Breast epithelium (tissue), 4 donors: Measurements from ENCODE around the gene BANF1. TPM values are rescaled to one million over a fixed set of nuclear protein-coding genes. Genes with fewer than 3 reads are reported as not detected.

Experiments used
- DNase-seq, 2 donors: peaks; one replicate each; pipeline ENCODE4 v3.0.0-alpha.2; 2019; ENCODE audit warnings: low spot score in 2 of 2
- H3K27ac ChIP-seq, 2 donors: fragments of 200-600 bp; sonication (generic) in 1 of 2; one replicate each; pipeline ENCODE4 v1.5.1; 2016 to 2019; ENCODE audit warnings: mild to moderate bottlenecking in 1 of 2
- H3K27me3 ChIP-seq, 2 donors: fragments of 200-600 bp; sonication (generic) in 1 of 2; one replicate each; pipeline versions ENCODE4 v1.5.1 to v1.6.0; 2017 to 2019; ENCODE audit warnings: control low read depth in 1 of 2, mild to moderate bottlenecking in 1 of 2
- H3K36me3 ChIP-seq: fragments of 200-600 bp; one replicate; pipeline ENCODE4 v1.5.1; 2019
- H3K4me1 ChIP-seq, 2 donors: fragments of 200-600 bp; sonication (generic); one replicate each; pipeline ENCODE4 v1.5.1; 2016 to 2019; ENCODE audit warnings: control low read depth in 1 of 2
- H3K4me3 ChIP-seq, 3 donors: fragments of 200-600 bp; sonication (generic); 1 replicate in 2 of 3; 2 replicates in 1 of 3; pipeline ENCODE4 v1.5.1; 2016 to 2019; ENCODE audit warnings: mild to moderate bottlenecking in 3 of 3, moderate library complexity in 2 of 3
- H3K9me3 ChIP-seq, 2 donors: fragments of 200-600 bp; sonication (generic) in 1 of 2; one replicate each; pipeline ENCODE4 v1.5.1; 2016 to 2019; ENCODE audit warnings: control low read depth in 1 of 2
- POLR2A ChIP-seq: fragments of 450-650 bp; IDR thresholded peaks from one replicate; pipeline ENCODE4 v1.6.1; 2016; ENCODE audit warnings: antibody characterized with exemption, mild to moderate bottlenecking, moderate library complexity
- POLR2AphosphoS5 ChIP-seq, 3 donors: sonication (generic); formaldehyde crosslinking; IDR thresholded peaks; one replicate each; pipeline ENCODE4 v1.6.1; 2017; ENCODE audit warnings: antibody characterized with exemption in 3 of 3
- intact Hi-C: fragments of 100-400 bp; cut with DNase I; formaldehyde crosslinking; loops from one replicate; pipeline ENCODE4 v1.15.1; 2023; ENCODE audit warnings: low total_unique reads
- total RNA-seq, 3 donors: library from RNA; depleted of rRNA; stranded (reverse); fragments of >200 nt; gene quantifications; one replicate each; pipeline ENCODE4 v1.1.0, GENCODE V29; 2016
- TF ChIP-seq, protein P1 (sequence below), 3 donors: fragments of 450-650 bp; IDR thresholded peaks; one replicate each; pipeline ENCODE4 v1.5.1; 2016 to 2017; ENCODE audit warnings: antibody characterized with exemption in 3 of 3, mild to moderate bottlenecking in 3 of 3, moderate library complexity in 3 of 3

BANF1 gene
- total RNA-seq, 3 donors from 2014 or later: 15.7 to 42.0 (median 37.4) TPM

DNA sequence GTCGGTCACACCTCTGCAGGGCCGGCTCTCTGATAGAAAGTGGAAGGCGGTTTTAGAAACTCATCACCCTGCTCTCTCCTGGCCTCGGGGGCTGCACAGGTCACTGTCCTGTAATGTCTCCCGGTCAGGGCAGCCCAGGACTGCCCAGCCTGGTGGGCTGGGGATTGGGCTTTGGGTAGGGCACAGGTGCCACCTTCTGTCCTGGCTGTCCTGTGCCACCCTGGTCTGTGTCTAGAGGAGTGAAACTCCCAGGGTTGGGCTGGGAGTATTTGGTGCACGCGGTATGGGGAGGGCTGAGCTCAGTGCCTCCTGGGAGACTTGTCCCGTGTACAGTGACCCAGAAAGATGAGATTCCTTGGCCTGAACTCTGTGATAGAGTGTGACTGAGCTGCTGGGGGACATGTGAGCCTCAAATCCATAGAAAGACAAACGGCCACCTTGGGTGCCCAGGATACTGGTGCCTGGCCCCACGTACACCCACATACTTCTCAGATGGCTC lies 23.0 kb upstream of the BANF1 start:
- Histone ChIP-seq H3K4me3 (no peak overlapping the region), H3K27me3 (no peaks in the 10 kb centered on the region), H3K4me1 (no peaks in the 10 kb centered on the region), H3K27ac (no peak overlapping the region), H3K36me3 (no peaks in the 10 kb centered on the region), H3K9me3 (no peaks in the 10 kb centered on the region)
- intact Hi-C loops: no loop called here
- DNase-seq: no peak
- TF ChIP-seq POLR2AphosphoS5 (IDR thresholded peaks at IDR 0.05) (no peak), POLR2A (no peak)
- TF ChIP-seq, protein P1, sequence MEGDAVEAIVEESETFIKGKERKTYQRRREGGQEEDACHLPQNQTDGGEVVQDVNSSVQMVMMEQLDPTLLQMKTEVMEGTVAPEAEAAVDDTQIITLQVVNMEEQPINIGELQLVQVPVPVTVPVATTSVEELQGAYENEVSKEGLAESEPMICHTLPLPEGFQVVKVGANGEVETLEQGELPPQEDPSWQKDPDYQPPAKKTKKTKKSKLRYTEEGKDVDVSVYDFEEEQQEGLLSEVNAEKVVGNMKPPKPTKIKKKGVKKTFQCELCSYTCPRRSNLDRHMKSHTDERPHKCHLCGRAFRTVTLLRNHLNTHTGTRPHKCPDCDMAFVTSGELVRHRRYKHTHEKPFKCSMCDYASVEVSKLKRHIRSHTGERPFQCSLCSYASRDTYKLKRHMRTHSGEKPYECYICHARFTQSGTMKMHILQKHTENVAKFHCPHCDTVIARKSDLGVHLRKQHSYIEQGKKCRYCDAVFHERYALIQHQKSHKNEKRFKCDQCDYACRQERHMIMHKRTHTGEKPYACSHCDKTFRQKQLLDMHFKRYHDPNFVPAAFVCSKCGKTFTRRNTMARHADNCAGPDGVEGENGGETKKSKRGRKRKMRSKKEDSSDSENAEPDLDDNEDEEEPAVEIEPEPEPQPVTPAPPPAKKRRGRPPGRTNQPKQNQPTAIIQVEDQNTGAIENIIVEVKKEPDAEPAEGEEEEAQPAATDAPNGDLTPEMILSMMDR (IDR thresholded peaks at IDR 0.05): no peak

DNA sequence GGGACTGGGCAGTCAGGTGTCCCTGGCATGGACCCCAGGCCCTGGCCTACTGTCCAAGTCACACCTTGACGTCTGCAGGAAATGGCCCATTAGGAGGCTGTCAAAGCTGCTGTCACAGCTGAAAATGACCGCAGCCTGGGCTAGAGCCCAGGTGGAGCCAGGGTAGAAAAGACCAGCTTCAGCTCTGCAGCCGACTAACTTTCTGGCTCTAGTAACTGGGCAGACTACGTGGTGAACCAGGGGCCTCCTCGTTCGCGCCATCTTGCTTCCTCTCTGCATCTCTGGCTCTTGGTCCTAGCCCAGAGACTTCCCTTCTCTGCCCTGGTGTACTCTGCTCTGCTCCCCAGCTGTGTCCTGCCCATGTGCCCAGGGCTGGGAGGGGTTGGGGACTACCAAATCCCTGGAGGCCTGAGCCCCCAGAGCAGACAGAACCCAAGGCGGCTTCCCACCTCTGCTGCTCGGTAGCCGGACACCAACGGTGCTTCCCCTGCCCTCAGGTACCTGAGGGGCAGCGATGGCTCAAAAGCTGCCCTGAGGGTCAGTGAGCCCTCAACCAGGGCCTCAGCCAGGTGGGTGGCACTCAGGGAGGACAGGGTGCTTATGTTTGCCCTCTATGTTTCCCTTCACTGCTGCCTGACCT lies 21.1 kb upstream of the BANF1 start:
- Histone ChIP-seq H3K27me3 (no peaks in the 10 kb centered on the region), H3K4me1 (no peaks in the 10 kb centered on the region), H3K4me3 (no peak overlapping the region), H3K36me3 (no peaks in the 10 kb centered on the region), H3K9me3 (no peaks in the 10 kb centered on the region), H3K27ac (no peak overlapping the region)
- TF ChIP-seq POLR2A (no peak), POLR2AphosphoS5 (IDR thresholded peaks at IDR 0.05) (no peak)
- TF ChIP-seq, protein P1 (IDR thresholded peaks at IDR 0.05): no peak
- no peak for DNase-seq
- intact Hi-C loops: no loop called here

DNA sequence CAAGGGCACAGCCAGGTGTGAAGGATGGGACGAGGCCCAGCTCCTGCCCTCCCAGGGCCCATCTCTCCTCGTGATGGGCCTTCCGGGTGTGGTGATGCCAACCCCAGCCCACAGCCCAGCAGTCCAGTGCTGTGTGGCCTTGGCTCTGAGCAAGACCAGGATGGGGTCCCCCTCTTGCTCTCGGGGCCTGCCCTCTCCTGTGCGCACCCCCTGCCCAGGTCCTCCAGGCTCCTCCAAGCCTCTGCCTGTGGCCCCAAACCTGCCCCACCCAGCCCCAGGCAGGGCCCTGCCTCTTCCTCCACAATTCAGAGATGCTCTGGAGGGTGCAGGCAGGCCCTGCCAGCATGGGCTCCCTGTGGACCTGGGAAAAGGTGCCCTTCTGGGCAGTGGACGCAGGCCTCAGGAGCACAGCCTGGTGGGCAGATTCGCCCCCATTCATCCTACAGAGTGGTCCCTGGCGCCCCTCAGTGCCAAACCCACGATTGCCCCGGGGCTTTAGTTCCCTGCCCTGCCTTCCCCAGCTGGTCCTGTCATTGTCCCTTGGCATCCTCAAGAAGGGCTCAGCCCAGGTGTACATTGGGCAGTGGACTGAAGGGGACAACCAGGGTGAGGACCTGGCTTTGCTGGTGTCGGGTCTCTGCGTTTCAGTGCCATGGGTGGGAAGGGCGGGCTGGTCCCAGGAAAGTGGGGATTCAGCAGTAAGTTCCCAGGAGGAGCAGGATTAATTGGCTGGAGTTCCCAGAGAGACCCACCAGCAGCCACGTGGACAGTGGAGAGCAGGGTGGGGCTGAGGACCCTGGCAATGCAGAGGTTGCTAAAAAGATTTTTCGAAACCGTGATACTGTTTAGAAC lies 20.1 kb upstream of the BANF1 start:
- no peaks in the 10 kb centered on the region for H3K27me3 ChIP-seq
- TF ChIP-seq, protein P1 (IDR thresholded peaks at IDR 0.05): no peak
- TF ChIP-seq POLR2A: no peak
- TF ChIP-seq POLR2AphosphoS5 (IDR thresholded peaks at IDR 0.05): no peak
- H3K9me3 ChIP-seq: no peaks in the 10 kb centered on the region
- no peak for DNase-seq
- intact Hi-C loops: no loop called here
- H3K4me3 ChIP-seq: no peak overlapping the region
- no peaks in the 10 kb centered on the region for H3K36me3 ChIP-seq
- no peaks in the 10 kb centered on the region for H3K4me1 ChIP-seq
- H3K27ac ChIP-seq: no peak overlapping the region

- no peak overlapping the region for H3K27ac ChIP-seq
- H3K4me1 ChIP-seq: no peaks in the 10 kb centered on the region
- DNase-seq: no peak
- H3K9me3 ChIP-seq: no peaks in the 10 kb centered on the region
- H3K4me3 ChIP-seq: no peak overlapping the region
- intact Hi-C loops: no loop called here
- TF ChIP-seq, protein P1 (IDR thresholded peaks at IDR 0.05): no peak
- TF ChIP-seq POLR2A (no peak), POLR2AphosphoS5 (IDR thresholded peaks at IDR 0.05) (no peak)
- no peaks in the 10 kb centered on the region for H3K27me3 ChIP-seq
- H3K36me3 ChIP-seq: no peaks in the 10 kb centered on the region
Measured at GRCh38 chr11:65982824-65983588, 19.3 kb upstream of the BANF1 start.
